Renal cortical epithelial cell (primary cell): ENCODE results near the gene OTOG. TPM values are rescaled to one million over a fixed set of nuclear protein-coding genes. Genes with fewer than 3 reads are reported as not detected.

Source experiments
- DNase-seq: peaks from one replicate; pipeline ENCODE4 v3.0.0-alpha.2; 2011; ENCODE audit warnings: low read depth
- total RNA-seq: library from RNA; depleted of rRNA; stranded (reverse); fragments of >200 nt; gene quantifications from 2 replicates; pipeline ENCODE4 v1.2.3, GENCODE V29; 2014

OTOG gene
- total RNA-seq, 1 donor from 2014 or later, result not detected

DNA sequence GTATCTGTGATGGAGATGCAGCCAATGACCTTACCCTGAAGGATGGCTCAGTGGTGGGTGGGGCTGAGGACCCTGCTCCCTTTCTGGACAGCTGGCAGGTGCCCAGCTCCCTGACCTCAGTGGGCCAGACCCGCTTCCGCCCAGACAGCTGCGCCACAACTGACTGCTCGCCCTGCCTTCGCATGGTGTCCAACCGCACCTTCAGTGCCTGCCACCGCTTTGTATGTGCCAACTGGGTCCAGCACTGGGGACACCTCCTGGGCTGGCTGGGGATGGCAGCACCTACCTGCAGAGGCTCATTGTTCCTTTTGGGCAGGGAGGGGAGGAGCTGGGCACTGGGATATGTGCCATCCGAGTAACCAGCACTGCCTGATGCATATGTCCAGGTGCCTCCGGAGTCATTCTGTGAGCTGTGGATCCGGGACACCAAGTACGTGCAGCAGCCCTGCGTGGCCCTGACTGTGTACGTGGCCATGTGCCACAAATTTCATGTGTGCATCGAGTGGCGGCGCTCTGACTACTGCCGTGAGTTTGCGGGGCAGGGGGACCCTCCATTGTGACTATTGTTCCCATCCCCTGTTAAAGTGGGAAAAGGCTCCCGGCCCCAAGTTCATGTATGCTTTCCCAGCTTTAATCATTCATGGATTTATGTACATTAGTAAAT lies 84.8 kb downstream of the OTOG start:
- DNase-seq, result no peak

DNA sequence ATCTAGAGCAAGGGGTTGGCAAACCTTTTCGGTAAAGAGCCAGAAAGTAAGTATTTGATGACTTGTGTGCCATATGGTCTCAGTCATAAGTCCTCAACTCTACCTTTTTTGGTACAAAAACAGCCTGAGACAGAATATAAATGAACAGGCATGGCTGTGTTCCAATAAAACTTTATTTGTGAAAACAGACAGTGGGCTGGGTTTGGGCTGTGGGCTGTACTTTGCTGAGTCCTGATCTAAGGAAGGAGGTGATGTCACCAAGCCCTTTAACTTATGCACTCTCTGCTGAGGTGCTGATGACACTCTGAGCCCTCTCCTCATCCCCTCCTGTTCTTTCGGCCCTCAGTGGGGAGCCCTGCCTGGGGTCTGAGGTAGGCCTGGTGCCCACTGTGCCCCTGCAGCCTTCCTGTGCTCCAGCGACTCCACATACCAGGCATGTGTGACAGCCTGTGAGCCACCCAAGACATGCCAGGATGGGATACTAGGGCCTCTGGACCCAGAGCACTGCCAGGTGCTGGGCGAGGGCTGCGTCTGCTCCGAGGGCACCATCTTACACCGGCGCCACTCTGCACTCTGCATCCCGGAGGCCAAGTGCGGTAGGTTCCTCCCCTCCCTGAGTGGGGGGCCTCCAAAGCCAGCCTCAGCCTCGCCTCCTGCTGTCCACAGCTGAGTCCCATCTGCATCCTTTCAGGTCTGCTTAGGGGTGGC lies 86.4 kb downstream of the OTOG start:
- DNase-seq, result no peak

DNA sequence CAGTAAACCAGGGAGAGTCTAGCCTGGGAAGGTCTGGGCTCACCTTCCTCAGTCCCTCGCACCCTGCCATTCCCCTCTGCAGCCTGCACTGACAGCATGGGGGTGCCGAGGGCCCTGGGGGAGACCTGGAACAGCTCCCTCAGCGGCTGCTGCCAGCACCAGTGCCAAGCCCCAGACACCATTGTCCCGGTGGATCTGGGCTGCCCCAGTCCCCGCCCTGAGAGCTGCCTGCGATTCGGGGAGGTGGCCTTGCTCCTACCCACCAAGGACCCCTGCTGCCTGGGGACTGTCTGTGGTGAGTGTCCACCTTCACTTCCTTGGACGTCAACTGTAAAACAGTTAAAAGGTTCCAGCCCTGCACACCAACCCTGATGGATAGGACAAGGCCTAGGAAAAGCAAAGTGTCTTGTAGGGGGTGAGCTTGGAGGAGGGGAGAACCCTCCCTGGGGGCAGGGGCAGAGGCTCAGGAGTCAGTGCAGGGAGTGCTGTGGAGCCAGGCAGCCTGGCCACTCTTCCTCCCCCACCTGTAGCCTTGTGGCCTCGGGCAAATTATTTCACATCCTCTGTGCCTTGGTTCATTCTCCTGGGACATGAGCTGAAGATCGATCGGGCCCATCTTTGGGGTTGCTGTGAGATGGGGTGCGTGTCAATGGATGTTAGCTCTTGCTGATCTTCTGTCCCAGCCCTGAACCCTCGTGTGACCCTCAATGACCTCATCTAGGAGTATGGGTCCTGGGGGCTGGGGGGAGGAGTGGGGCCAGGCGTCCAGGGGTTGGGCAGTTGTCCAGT lies 87.1 kb downstream of the OTOG start:
- DNase-seq, result no peak

DNA sequence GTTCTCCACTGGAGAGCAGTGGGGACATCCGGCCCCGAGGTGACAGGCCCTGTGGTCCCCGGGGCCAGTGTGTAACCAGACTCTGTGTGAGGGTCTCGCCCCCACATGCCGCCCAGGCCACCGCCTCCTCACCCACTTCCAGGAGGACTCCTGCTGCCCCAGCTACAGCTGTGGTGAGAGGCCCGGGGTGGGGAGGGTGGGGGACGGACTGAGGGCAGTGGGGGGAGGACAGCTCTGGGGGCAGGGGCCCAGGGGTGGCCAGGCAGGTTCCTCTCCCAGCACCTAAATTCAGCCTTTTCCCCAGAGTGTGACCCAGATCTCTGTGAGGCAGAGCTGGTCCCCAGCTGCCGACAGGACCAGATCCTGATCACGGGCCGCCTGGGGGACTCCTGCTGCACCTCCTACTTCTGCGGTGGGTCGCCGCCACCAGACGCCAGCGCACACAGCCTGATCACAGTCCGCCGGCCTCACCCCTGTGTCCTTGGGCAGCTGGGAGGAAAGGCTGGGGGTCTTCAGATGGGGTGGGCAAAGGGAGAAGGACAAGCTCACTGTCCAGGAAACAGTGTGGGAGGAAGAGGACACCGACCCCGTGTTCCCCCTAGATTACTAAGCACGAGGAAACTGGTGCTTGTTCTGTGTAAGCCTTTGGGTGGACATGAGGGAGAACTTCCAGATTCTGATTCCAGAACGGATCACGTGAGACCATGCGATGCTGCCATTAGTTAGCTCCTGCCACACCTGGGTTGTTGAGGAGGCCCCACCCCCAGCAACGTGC lies 87.9 kb downstream of the OTOG start:
- DNase-seq, result no peak

DNA sequence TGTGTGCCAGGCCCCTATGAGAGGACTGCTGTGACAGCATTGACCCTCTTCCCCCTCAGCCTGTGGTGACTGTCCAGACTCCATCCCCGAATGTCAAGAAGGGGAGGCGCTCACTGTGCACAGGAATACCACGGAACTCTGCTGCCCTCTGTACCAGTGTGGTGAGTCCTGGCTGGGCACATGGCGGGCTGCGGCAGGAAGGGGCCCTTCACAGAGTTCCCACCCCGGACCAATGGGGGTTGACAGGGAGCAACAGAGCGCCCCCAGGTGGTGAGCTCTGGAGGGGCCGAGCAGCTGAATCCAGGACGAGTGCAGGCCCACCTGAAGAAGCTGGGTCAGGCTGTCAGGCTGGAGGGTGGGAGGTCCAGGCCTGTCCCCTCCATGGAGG lies 88.5 kb downstream of the OTOG start:
- no peak for DNase-seq

DNA sequence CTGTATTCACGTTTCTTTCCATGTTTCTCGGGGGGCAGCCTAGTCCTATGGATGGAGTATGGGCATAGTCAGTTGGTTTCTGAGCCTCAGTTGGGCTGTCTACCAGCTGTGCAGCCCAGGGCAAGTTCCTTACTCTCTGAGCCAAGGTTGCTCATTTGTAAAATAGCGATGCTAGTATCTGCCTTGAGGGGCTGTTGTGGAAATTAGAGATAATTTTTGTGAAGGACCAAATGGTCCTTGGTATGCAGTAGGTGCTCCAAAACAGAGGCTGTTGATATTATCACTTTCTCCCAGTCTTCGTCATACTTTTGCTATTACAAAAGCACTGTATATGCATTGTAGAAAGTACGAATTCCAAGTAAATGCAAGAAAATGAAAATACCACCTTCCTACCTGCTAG lies 89.7 kb downstream of the OTOG start:
- DNase-seq, result no peak

DNA sequence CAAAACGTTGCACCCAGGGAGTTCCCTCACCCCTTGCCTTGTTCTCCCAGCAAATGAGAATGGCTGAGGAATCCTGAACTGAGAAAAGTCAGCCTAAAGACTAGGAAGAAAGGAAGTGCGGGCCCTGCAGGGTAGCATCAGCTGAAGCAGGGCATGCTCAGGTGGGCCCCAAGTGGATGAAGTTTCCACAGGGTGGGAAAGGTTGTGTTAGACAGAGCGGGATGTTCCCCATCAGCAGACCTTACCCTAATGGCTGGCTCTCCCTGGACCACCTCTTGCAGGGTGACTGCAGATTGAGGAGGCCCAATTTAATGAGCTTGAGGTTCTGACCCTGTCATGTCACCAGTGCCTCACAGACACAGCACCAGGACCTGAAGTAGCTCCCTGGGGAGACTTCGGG lies 90.8 kb downstream of the OTOG start:
- no peak for DNase-seq

DNA sequence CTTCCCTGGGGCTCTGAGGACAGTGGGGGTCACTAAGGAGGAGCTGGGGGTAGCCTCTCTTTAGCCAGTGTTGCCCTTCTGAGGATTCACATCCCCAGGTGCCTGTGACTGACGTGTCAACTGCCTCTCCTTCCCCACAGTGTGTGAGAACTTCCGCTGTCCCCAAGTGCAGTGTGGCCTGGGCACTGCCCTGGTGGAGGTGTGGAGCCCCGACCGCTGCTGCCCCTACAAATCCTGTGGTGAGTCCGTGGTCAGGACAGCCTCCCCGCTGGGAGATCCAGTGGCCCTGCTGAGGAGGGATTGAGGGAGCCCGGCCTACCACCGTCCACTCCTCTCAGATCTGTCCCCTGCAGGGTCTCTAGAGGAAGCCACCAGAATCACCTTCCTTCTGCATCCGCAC lies 91.3 kb downstream of the OTOG start:
- DNase-seq, result no peak

DNA sequence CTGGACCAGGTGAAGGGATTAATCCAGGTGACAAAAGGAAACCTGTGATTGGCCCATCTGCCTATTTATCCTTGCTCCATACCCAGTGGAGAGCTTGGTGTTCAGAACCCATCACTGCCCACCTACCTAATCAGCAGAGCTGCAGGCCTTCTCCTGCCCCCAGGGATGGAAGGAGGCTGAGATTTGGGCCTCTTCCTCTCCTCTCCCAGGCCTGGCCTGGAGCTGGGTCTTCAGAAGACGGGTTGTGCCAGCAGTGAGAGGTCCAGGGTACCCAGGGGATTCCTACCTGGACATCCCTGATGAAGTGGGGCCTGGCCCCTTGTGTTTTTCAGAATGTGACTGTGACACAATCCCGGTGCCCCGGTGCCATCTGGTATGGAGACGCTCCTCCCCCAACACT lies 92.0 kb downstream of the OTOG start:
- DNase-seq, result no peak

DNA sequence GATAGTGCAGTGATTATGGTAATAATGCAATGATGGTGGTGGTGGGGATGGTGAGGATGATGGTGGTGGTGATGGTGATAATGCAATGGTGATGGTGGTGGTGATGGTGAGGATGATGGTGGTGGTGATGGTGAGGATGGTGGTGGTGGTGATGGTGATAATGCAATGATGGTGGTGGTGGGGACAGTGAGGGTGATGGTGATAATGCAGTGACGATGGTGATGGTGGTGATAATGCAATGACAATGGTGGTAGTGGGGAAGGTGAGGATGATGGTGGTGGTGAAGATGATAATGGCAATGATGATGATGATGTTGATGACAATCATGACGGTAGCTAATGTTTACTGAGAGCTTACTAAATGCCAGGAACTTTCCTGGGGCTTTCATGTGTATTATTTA lies 92.7 kb downstream of the OTOG start:
- DNase-seq, result no peak

DNA sequence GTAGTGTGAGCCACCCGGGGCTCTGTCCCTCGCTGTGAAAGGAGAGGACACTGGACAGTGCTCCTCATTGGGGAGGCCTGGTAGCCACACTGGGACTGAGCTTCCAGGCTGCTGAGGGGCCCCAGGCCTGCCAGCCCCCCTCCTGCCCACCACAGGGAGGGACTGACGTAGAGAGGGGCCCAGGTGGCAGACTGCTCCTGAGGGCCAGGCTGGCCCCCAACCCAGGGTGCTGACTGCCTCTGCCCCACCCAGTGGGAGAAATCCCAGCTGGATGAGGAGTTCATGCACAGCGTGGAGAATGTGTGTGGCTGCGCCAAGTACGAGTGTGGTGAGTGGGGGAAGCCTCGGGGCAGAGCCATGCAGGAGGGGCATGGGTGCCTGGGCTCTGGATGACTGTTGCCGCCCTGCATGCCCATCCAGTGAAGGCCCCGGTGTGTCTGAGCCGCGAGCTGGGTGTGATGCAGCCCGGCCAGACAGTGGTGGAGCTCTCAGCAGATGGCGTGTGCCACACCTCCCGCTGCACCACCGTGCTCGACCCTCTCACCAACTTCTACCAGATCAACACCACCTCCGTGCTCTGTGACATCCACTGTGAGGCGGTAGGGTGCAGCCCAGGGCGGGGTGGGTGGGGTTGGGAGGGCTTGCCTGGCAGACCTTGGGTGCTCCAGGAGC lies 93.6 kb downstream of the OTOG start:
- DNase-seq, result no peak

DNA sequence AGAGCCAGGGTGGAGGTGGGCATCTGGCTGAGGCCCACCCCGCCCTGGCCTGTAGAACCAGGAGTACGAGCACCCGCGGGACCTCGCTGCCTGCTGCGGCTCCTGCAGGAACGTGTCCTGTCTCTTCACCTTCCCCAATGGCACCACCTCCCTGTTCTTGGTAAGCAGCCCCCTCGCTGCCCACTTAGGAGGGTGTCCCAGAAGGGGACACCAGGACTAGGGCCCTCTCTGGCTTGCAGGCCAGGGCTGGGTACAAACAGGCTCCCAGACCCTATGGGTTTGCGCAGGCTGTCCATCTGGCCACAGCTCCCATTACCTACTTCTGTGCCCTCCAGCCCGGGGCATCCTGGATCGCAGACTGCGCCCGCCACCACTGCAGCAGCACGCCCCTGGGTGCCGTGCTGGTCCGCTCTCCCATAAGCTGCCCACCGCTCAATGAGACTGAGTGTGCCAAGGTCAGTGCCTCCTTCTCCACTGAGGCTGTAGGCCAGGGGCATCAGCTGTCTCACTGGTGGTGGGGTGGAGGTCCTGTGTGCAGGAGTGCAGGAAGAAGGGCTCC lies 94.8 kb downstream of the OTOG start:
- DNase-seq, result no peak

DNA sequence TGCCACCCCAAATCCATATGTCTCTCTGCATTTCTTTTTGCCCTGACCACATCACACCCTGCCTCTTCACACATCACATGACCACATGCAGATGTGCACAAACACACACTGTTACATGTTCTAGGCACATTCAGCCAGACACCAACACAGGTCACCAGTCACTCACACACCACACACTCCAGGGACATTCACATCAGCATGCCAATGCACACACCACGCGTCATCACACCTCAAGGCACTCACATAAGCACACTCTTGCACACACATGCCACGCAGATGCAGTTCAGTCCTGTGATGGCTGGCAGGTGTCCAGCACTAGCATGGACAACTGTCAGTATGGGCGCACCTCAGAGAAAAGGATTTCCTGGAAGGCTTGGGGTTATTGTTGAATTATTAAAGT lies 95.3 kb downstream of the OTOG start:
- no peak for DNase-seq

DNA sequence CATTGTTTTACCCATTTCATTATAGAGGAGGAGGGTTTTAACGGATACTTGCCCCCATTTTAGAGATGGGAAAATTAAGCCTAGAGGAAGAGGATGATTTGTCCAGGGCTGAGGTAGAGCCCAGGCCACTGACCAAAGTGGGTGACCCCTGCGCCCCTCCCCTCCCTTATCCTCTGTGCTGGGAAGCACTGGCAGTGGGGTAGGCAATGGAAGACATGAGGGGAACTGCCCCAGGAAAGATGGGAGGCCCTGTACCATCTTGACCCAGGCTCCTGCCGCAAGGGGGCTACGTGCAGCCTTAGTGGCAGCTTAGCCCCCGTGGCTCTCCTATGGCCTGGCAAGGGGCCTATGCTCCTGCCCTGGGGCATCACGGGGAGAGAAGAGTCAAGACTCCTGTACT lies 95.9 kb downstream of the OTOG start:
- DNase-seq, result no peak

DNA sequence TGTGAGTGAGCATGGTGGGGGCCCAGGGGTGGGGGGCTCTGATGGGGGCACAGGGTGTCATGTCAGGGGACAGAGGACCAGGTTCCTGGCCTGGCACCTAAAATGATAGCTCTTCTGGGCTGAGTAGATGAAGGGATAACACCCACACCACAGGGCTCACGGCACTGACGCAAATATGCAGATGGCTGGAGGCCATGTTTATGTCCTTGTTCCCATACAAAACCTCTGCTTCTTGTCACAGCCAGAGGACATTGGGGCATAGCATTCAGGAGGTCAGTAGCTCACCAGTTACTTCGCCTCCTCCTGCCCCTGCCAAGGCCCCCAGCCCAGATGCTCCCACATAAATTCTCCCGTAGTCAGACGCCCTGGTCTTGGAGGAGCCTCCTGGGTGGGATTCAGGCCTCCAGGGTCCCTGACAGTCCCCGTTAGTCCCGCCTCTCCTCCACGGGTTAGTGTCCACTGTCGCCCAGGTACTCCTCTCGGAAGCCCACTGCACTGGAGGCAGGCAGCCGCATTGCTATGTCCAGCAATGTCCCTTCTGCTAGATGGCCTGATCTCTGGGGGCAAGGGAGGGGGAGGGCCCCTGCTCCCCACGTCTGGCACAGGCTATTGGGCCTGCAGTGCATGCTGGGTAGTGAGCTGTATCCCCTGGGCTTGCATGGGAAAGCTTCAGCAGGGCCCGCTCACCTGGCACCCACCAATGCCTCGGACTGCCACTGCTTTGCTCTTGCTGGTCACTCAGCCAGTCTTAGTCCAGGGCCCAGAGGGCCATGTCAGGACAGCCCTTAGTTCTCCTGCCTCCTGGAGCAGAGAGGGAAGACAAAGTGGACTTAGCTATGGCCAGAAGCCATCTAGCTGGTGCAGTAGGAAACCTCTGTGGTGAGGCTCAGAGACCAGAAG lies 96.7 kb downstream of the OTOG start:
- no peak for DNase-seq

DNA sequence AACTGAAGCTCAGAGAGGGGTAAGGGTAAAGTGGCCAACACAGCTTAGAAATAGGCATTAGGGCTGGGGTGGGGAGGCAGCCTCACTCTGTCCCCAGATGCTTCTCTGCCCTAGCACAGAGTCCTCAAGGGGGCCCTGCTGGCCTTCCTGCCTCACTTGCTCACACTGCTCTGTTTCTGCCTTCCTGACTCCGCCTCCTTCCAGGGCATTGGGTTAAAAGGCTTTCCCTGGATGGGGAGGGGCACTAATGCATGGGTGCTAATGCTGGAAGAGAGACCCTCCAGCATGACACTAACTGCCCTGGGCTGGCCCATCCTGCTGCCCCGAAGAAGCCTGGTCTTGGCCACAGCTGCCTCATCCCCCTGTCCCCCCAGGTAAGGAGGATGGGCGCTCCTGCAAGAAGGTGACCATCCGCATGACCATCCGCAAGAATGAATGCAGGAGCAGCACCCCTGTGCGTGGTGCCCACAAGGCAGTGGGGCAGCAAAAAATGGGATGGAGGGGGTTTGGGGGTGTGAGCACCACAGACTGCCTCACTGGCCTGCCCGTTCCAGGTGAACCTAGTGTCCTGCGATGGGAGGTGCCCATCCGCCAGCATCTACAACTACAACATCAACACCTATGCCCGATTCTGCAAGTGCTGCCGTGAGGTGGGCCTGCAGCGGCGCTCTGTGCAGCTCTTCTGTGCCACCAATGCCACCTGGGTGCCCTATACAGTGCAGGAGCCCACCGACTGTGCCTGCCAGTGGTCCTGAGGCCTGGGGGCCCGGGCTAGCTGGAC lies 98.3 kb downstream of the OTOG start:
- no peak for DNase-seq

DNA sequence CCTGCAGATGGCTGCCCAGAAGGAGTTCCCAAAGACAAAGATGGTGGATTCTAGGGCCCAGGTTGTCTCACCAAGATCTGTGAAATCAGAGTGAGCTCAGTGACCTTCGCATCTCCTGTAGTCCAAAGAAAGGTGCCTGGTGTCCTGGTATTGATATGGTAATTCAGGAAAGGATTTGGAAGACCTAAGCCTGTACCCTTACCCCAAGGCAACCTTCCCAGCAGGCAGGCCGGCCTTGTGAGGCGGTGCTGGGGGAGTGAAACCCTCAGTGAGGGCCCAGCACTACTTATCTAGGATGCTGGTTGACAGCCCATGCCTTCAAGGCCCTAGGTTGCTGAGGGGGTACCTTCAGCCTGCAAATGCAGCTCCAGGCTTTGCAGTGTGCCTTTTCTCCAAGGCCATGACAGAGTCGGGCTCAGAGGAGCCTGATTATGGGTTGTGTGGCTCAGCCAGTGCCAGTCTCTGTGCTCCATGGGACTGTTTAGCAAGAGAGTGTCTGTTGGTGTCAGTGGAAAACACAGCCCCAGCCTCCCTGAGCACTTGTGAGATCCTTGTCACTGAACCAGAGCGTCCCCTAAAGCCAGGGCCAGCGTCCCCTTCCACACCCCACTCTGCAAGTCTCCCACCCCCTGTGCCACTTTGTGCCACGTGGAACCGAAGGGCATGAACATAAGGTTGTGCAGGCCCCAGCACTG lies 99.5 kb downstream of the OTOG start:
- DNase-seq, result no peak

DNA sequence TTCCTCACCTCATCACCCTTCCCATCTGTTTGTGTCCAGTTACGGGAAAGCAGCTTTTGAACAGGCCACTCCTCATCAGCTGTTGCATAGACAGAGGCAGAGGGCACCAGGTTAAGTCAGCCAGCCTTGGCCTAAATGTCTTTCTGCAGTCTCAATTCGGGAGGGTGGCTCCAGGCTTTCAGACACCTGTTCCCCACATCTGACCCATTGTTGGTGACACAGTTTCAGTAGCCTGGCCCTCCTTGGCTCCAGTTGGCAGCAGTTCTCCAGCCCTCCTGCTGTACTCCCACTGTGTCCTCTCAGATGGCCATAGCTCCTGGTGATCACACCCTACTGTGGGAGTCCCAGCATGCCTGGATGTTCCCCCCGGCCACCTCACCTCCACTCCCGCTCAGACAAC lies 101.5 kb downstream of the OTOG start:
- DNase-seq, result no peak

DNA sequence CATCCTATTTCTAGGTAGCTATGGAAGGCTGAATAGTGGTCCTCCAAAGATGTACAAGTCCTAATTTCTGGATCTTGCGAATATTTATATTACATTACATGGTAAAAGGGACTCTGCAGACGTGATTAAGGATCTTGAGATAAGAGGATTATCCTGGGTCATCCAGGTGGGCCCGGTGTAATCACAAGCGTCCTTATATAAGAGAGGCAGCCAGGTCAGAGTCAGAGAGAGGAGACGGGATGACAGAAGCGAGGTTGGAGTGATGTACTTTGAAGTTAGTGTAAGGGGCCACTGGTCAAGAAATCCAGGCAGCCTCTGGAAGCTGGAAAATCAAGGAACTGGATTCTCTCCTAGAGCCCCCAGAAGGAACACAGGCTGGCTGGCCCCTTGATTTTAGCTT lies 102.2 kb downstream of the OTOG start:
- DNase-seq, result no peak
